Endothelial cell of umbilical vein (primary cell): ENCODE data around the gene PLEKHJ1. TPM values are rescaled to one million over a fixed set of nuclear protein-coding genes. Genes with fewer than 3 reads are reported as not detected.
A peak's percentile ranks its signal among the peaks of the same experiment; 100 is the strongest.

Experiments
- BruUV-seq: library from RNA; stranded (reverse); fragments of 400-500 nt; replicated peaks from 2 replicates; lab custom pipeline; 2021; lab: Mats Ljungman, UMichigan
- CTCF ChIA-PET: fragments of 300-600, 350-600 bp; sonication (Branson Sonifier 250); formaldehyde crosslinking; loops from one replicate; lab custom pipeline; 2021; ENCODE audit warnings: antibody characterized with exemption, inconsistent platforms; lab: Charles Lee
- POLR2A ChIA-PET: fragments of 300-600, 350-600 bp; sonication (Branson Sonifier 250); formaldehyde crosslinking; loops from one replicate; lab custom pipeline; 2021; ENCODE audit warnings: antibody characterized with exemption, inconsistent platforms; lab: Charles Lee
- DNase-seq: peaks from one replicate; pipeline ENCODE4 v3.0.0-alpha.2; 2011; ENCODE audit warnings: low read depth, low spot score
- FAIRE-seq: peaks from 2 replicates; lab custom pipeline; 2011; peaks lifted over from hg19 to GRCh38; lab: Jason Lieb, UNC
- H2AFZ ChIP-seq: 2 replicates; pipeline ENCODE4 v1.6.0; 2012; ENCODE audit warnings: low read depth, low read length, control low read depth, inconsistent platforms
- H3K27ac ChIP-seq: 2 replicates; pipeline ENCODE4 v1.5.1; 2011; ENCODE audit warnings: low read depth, mild to moderate bottlenecking, control low read depth, low read length, moderate library complexity; ENCODE audit not compliant: insufficient read depth
- H3K27me3 ChIP-seq, 2 experiments: 2 replicates each; pipeline versions ENCODE4 v1.6.0 to v1.6.1; 2011; ENCODE audit warnings: low read length in 2 of 2, mixed read lengths in 1 of 2; ENCODE audit not compliant: control insufficient read depth in 2 of 2, insufficient read depth in 2 of 2
- H3K36me3 ChIP-seq, 2 experiments: 2 replicates in 1 of 2; 3 replicates in 1 of 2; pipeline ENCODE4 v1.5.1; 2011; ENCODE audit warnings: low read length in 2 of 2, mild to moderate bottlenecking in 1 of 2, moderate library complexity in 1 of 2; ENCODE audit not compliant: control insufficient read depth in 2 of 2, insufficient read depth in 2 of 2; ENCODE audit errors: extremely low read depth in 1 of 2
- H3K4me1 ChIP-seq: 3 replicates; pipeline ENCODE4 v1.5.1; 2011; ENCODE audit warnings: mild to moderate bottlenecking, low read length; ENCODE audit not compliant: control insufficient read depth, insufficient read depth; ENCODE audit errors: extremely low read depth
- H3K4me2 ChIP-seq: 2 replicates; pipeline ENCODE4 v1.6.1; 2011; ENCODE audit warnings: low read length, control low read depth, mixed read lengths; ENCODE audit not compliant: insufficient read depth
- H3K4me3 ChIP-seq, 3 experiments: fragments of 200-600 bp in 1 of 3; sonication (generic), shearing (Covaris generic) in 1 of 3; replicated peaks in 1 of 3; 2 replicates each; pipeline ENCODE4 v1.5.1; 2011 to 2016; ENCODE audit warnings: control low read depth in 3 of 3, low read length in 3 of 3, mild to moderate bottlenecking in 2 of 3, inconsistent platforms in 1 of 3, low read depth in 1 of 3, moderate library complexity in 1 of 3; ENCODE audit not compliant: insufficient read depth in 1 of 3
- H3K79me2 ChIP-seq: 2 replicates; pipeline ENCODE4 v1.6.0; 2012; ENCODE audit warnings: low read length, inconsistent platforms; ENCODE audit not compliant: control insufficient read depth, insufficient read depth
- H3K9ac ChIP-seq: replicated peaks from 2 replicates; pipeline ENCODE3; 2011; ENCODE audit warnings: low read length, control low read depth; ENCODE audit not compliant: insufficient read depth; ENCODE audit errors: extremely low read depth
- H3K9me1 ChIP-seq: replicated peaks from 3 replicates; pipeline ENCODE4 v1.6.0; 2011; ENCODE audit warnings: mild to moderate bottlenecking, low read length; ENCODE audit not compliant: control insufficient read depth, insufficient read depth; ENCODE audit errors: extremely low read depth
- H3K9me3 ChIP-seq: replicated peaks from 2 replicates; pipeline ENCODE4 v1.5.1; 2012; ENCODE audit warnings: low read length, inconsistent platforms; ENCODE audit not compliant: control insufficient read depth, insufficient read depth
- H4K20me1 ChIP-seq: replicated peaks from 2 replicates; pipeline ENCODE3; 2011; ENCODE audit warnings: mild to moderate bottlenecking, low read length; ENCODE audit not compliant: control insufficient read depth, insufficient read depth; ENCODE audit errors: extremely low read depth
- CTCF ChIP-seq, 2 donors: IDR thresholded peaks; 1 replicate in 1 of 2; 2 replicates in 1 of 2; pipeline ENCODE4 v1.5.1; 2011; ENCODE audit warnings: low read length in 2 of 2, mild to moderate bottlenecking in 2 of 2, moderate library complexity in 2 of 2, control low read depth in 1 of 2, inconsistent platforms in 1 of 2, low read depth in 1 of 2; ENCODE audit not compliant: insufficient read depth in 1 of 2; ENCODE audit errors: extremely low read depth in 1 of 2
- EZH2 ChIP-seq: IDR thresholded peaks from 2 replicates; pipeline ENCODE4 v1.6.1; 2012; ENCODE audit warnings: borderline replicate concordance, low read depth, mild to moderate bottlenecking, moderate library complexity, low read length, inconsistent platforms; ENCODE audit not compliant: severe bottlenecking
- FOS ChIP-seq: IDR thresholded peaks from 2 replicates; pipeline ENCODE4 v1.6.1; 2011; ENCODE audit warnings: mild to moderate bottlenecking, low read length, moderate library complexity, borderline replicate concordance; ENCODE audit not compliant: insufficient read depth
- GATA2 ChIP-seq: IDR thresholded peaks from 2 replicates; pipeline ENCODE4 v1.7.0; 2011; ENCODE audit warnings: low read depth, mild to moderate bottlenecking, moderate library complexity, mixed read lengths, low read length; ENCODE audit not compliant: insufficient read length, insufficient read depth
- JUN ChIP-seq: IDR thresholded peaks from 2 replicates; pipeline ENCODE4 v1.6.1; 2011; ENCODE audit warnings: borderline replicate concordance, low read depth; ENCODE audit not compliant: insufficient read length, insufficient read depth
- MAX ChIP-seq: IDR thresholded peaks from 2 replicates; pipeline ENCODE4 v1.6.1; 2011; ENCODE audit not compliant: insufficient read depth, insufficient read length
- MYC ChIP-seq: IDR thresholded peaks from one replicate; pipeline ENCODE4 v1.6.1; 2011; ENCODE audit warnings: mild to moderate bottlenecking, low read depth, low read length
- POLR2A ChIP-seq: IDR thresholded peaks from 2 replicates; pipeline ENCODE4 v1.6.1; 2012; ENCODE audit warnings: low read depth, mild to moderate bottlenecking, control low read depth, low read length
- POLR2AphosphoS5 ChIP-seq: IDR thresholded peaks from 2 replicates; pipeline ENCODE4 v1.6.1; 2012; ENCODE audit warnings: low read depth, mild to moderate bottlenecking, control low read depth, low read length, moderate library complexity; ENCODE audit not compliant: insufficient read depth
- dilution Hi-C: fragments of 300-500 bp; cut with MboI; formaldehyde crosslinking; loops from one replicate; pipeline ENCODE4 v1.15.0; 2019; ENCODE audit warnings: low sequenced_read_pairs; ENCODE audit not compliant: extremely low pct_ligation_motif_present
- intact Hi-C: fragments of 100-400 bp; cut with micrococcal nuclease; formaldehyde crosslinking; loops from one replicate; pipeline ENCODE4 v1.10.0; 2022
- polyA plus RNA-seq, 4 experiments: library from polyadenylated mRNA; depleted of rRNA in 3 of 4; stranded (reverse) in 3 of 4; unstranded in 1 of 4; fragments of >200 nt; gene quantifications; 2 replicates each; pipeline versions ENCODE4 v1.2.1 to v1.2.3, GENCODE V29; 2011 to 2012; ENCODE audit warnings: missing spikeins in 1 of 4
- total RNA-seq: library from RNA; stranded (reverse); gene quantifications from 2 replicates; pipeline ENCODE4 v1.2.3, GENCODE V29; 2021

Gene PLEKHJ1
- total and polyA plus RNA-seq, 2 donors (not counting 3 experiments of a cell fraction or from before 2014, with no cell fraction given) = 82.4 to 115 TPM

GRCh38 chr19:2236064-2236313 is 140 bp downstream of the PLEKHJ1 start:
- H3K9me3 ChIP-seq = no peaks in the 10 kb centered on the region
- ChIA-PET CTCF (interaction anchor here (0.7 to 1.8 kb wide), 10 partner anchors 13 to 376 kb away, joined by 3 to 16 read pairs (median 7); partner anchors contain the start of gene AMH), POLR2A (interaction anchor here (0.5 kb wide), 1 partner anchor 389 kb away, joined by 3 read pairs; no protein-coding TSS in a partner anchor)
- TF ChIP-seq GATA2 = no peak
- no peak for TF ChIP-seq JUN
- peak; percentile 87 for TF ChIP-seq POLR2AphosphoS5
- peak; percentile 44 for TF ChIP-seq POLR2A
- no peak for TF ChIP-seq EZH2
- TF ChIP-seq CTCF (IDR thresholded peaks at IDR 0.05; ENCODE audit: extremely low read depth in 1 of 2, insufficient read depth in 1 of 2, low read depth in 1 of 2, low read length in 2 of 2) = no peak
- TF ChIP-seq MYC = no peak
- TF ChIP-seq MAX = no peak
- no peak for TF ChIP-seq FOS
- dilution Hi-C loops = no loop called here
- no peak overlapping the region for H2AFZ ChIP-seq
- H3K9me1 ChIP-seq = no peaks in the 10 kb centered on the region
- H3K27ac ChIP-seq = peak overlapping the region; percentile 66
- FAIRE-seq (no peak), DNase-seq (no peak)
- BruUV-seq = no TSS peak
- H3K4me3 ChIP-seq = peak overlapping the region; percentile 56 to 86 (median 64)
- H3K4me2 ChIP-seq = no peak overlapping the region
- intact Hi-C loops = loop anchor here (1.0 to 5.0 kb wide), 10 partner anchors 18 to 801 kb away; partner anchors contain the start of gene TIMM13
- H3K9ac ChIP-seq = peak overlapping the region; percentile 67
- H3K79me2 ChIP-seq = peaks cover 64% of the 10 kb centered on the region
- no peaks in the 10 kb centered on the region for H3K27me3 ChIP-seq
- H3K4me1 ChIP-seq = peaks cover 36% of the 10 kb centered on the region
- H4K20me1 ChIP-seq = no peaks in the 10 kb centered on the region
- H3K36me3 ChIP-seq = peaks cover 0 to 17% of the 10 kb centered on the region in 2 experiments
